Adrenal gland (tissue), 12 donors: ENCODE measurements around the gene SFTPA1. TPM values are rescaled to one million over a fixed set of nuclear protein-coding genes. Genes with fewer than 3 reads are reported as not detected.
"Not testable (repeated sequence)": the region's sequence is repeated elsewhere in the genome, so short reads cannot be mapped to it uniquely, and the experiment has no call there.

Experiments used
- DNase-seq, 7 donors: peaks; one replicate each; pipeline ENCODE4 v3.0.0-alpha.2; 2019 to 2020
- H3K27ac ChIP-seq, 5 donors: fragments of 200-600 bp; sonication (generic) in 4 of 5; 1 replicate in 3 of 5; 2 replicates in 2 of 5; pipeline versions ENCODE4 v1.5.1 to v1.8.0; 2016 to 2020; ENCODE audit warnings: mild to moderate bottlenecking in 1 of 5
- H3K27me3 ChIP-seq: fragments of 200-600 bp; 2 replicates; pipeline ENCODE4 v1.8.0; 2021
- H3K36me3 ChIP-seq, 2 donors: fragments of 200-600 bp; replicated peaks in 1 of 2; 1 replicate in 1 of 2; 2 replicates in 1 of 2; pipeline versions ENCODE4 v1.5.1 to v1.8.0; 2018 to 2022
- H3K4me1 ChIP-seq, 2 donors: fragments of 200-600 bp; replicated peaks in 1 of 2; 1 replicate in 1 of 2; 2 replicates in 1 of 2; pipeline versions ENCODE4 v1.5.1 to v1.8.0; 2018 to 2021
- H3K4me3 ChIP-seq, 4 donors: fragments of 200-600 bp; sonication (generic) in 3 of 4; one replicate each; pipeline ENCODE4 v1.5.1; 2016 to 2018
- H3K9me3 ChIP-seq, 3 donors: fragments of 200-600 bp; sonication (generic) in 1 of 3; replicated peaks in 1 of 3; 1 replicate in 2 of 3; 2 replicates in 1 of 3; pipeline versions ENCODE4 v1.5.1 to v1.8.0; 2016 to 2021
- CTCF ChIP-seq, 6 experiments: fragments of 450-650 bp in 4 of 6; fragments of 200-600 bp in 2 of 6; sonication (generic) in 1 of 6; IDR thresholded peaks; 1 replicate in 5 of 6; 2 replicates in 1 of 6; pipeline versions ENCODE4 v1.5.1 to v1.8.0; 2016 to 2021; ENCODE audit warnings: antibody characterized with exemption in 6 of 6, mild to moderate bottlenecking in 2 of 6, moderate library complexity in 1 of 6
- POLR2A ChIP-seq, 2 donors: fragments of 450-650 bp; IDR thresholded peaks; one replicate each; pipeline ENCODE4 v1.6.1; 2017; ENCODE audit warnings: antibody characterized with exemption in 2 of 2, mild to moderate bottlenecking in 2 of 2, moderate library complexity in 1 of 2
- WGBS, 4 donors: extraction: QIAGEN DNeasy Blood & Tissue Kit in 2 of 4; methylation state at CpG; one replicate each; pipeline versions ENCODE4 v1.1.5 to v1.1.7; 2013 to 2017; 5-methylcytosine and 5-hydroxymethylcytosine counted together
- intact Hi-C, 2 donors: fragments of 100-400 bp; cut with DNase I; formaldehyde crosslinking; loops; one replicate each; pipeline versions ENCODE4 v1.14.1 to v1.15.0; 2022 to 2023
- polyA plus RNA-seq, 3 donors: library from polyadenylated mRNA; stranded (reverse); fragments of 200-250 nt in 2 of 3; fragments of 350-450 nt in 1 of 3; fragmentation: Illumina TruSeq in 1 of 3; extraction: RNeasy Lipid Tissue Mini Kit (QIAGEN cat#74804) in 1 of 3; gene quantifications; one replicate each; pipeline ENCODE4 v1.2.3, GENCODE V29; 2013 to 2014
- total RNA-seq, 9 donors: library from RNA; depleted of rRNA in 4 of 9; stranded (reverse); fragments of >200 nt in 4 of 9; fragments of 120-200 nt in 1 of 9; fragmentation: NEBNext Ultra II Directional in 1 of 9; extraction: Animal tissue kit (Norgen Biotek cat#: 25700) in 1 of 9; gene quantifications; one replicate each; pipeline versions ENCODE4 v1.1.0 to v1.2.4, GENCODE V29; 2013 to 2023
- donor health status: healthy with polysubstance abuse.
- donor health status: Bipolar disorder and iron deficiency.
- donor health status: DM: yes; HTN: yes; CAD: no.
- donor health status: DM: no; HTN: no; CAD: no.
- donor health status: DM: no; HTN: no; CAD: no.
- donor health status: DM: yes; HTN: yes; CAD: no.

The SFTPA1 gene
- total and polyA plus RNA-seq, 12 donors: 0.09 to 11.2 (median 0.84) TPM; not detected in 7

- no peaks in the 10 kb centered on the region for H3K4me1 ChIP-seq
- intact Hi-C loops: no loop called here
- TF ChIP-seq POLR2A (IDR thresholded peaks at IDR 0.05): no peak
- no peak for TF ChIP-seq CTCF (IDR thresholded peaks at IDR 0.05)
- no peak overlapping the region for H3K27ac ChIP-seq
- H3K9me3 ChIP-seq: no peaks in the 10 kb centered on the region
- H3K27me3 ChIP-seq: no peaks in the 10 kb centered on the region
- H3K4me3 ChIP-seq: no peak overlapping the region
- WGBS, 4 donors: 80 to 93% (median 89%) methylated on average over 2 of the region's 2 CpGs
- H3K36me3 ChIP-seq: no peaks in the 10 kb centered on the region
- DNase-seq: no peak
These were observed 31.4 kb upstream of the SFTPA1 start for GRCh38 chr10:79579361-79579760.

GRCh38 chr10:79581044-79581443, 29.7 kb upstream of the SFTPA1 start:
- Histone ChIP-seq H3K4me1 (no peaks in the 10 kb centered on the region), H3K27ac (no peak overlapping the region), H3K4me3 (no peak overlapping the region), H3K9me3 (no peaks in the 10 kb centered on the region), H3K27me3 (no peaks in the 10 kb centered on the region), H3K36me3 (no peaks in the 10 kb centered on the region)
- intact Hi-C loops: no loop called here
- no peak for DNase-seq
- no peak for TF ChIP-seq CTCF (IDR thresholded peaks at IDR 0.05)
- TF ChIP-seq POLR2A (IDR thresholded peaks at IDR 0.05): no peak

GRCh38 chr10:79582096-79582495, 28.6 kb upstream of the SFTPA1 start:
- 85 to 89% (median 87%) methylated on average over 2 to 6 of the region's 6 CpGs for WGBS, 4 donors
- H3K27me3 ChIP-seq: no peaks in the 10 kb centered on the region

GRCh38 chr10:79582954-79583353, 27.8 kb upstream of the SFTPA1 start:
- H3K9me3 ChIP-seq, H3K27ac ChIP-seq, DNase-seq, H3K4me1 ChIP-seq, H3K4me3 ChIP-seq, H3K36me3 ChIP-seq, intact Hi-C loops, H3K27me3 ChIP-seq: not testable (repeated sequence)
- WGBS, 4 donors: 30 to 65% (median 55%) methylated on average over 1 to 3 of the region's 6 CpGs

More at GRCh38 chr10:79582096-79582495, 28.6 kb upstream of the SFTPA1 start:
- Histone ChIP-seq H3K9me3 (no peaks in the 10 kb centered on the region), H3K4me3 (no peak overlapping the region), H3K36me3 (no peaks in the 10 kb centered on the region), H3K27ac (no peak overlapping the region), H3K4me1 (no peaks in the 10 kb centered on the region)
- intact Hi-C loops: no loop called here
- no peak for TF ChIP-seq CTCF (IDR thresholded peaks at IDR 0.05)
- TF ChIP-seq POLR2A (IDR thresholded peaks at IDR 0.05): no peak
- DNase-seq: no peak

GRCh38 chr10:79583488-79584024, 27.2 kb upstream of the SFTPA1 start:
- no peaks in the 10 kb centered on the region for H3K4me1 ChIP-seq
- WGBS, 4 donors: 83 to 91% (median 86%) methylated on average over 4 to 7 of the region's 7 CpGs
- no peak overlapping the region for H3K27ac ChIP-seq
- H3K4me3 ChIP-seq: no peak overlapping the region
- H3K9me3 ChIP-seq: no peaks in the 10 kb centered on the region
- no peak for TF ChIP-seq POLR2A (IDR thresholded peaks at IDR 0.05)
- no peak for TF ChIP-seq CTCF (IDR thresholded peaks at IDR 0.05)
- no peak for DNase-seq
- intact Hi-C loops: no loop called here
- no peaks in the 10 kb centered on the region for H3K27me3 ChIP-seq
- no peaks in the 10 kb centered on the region for H3K36me3 ChIP-seq
